ENCODE results near the gene KLHL30.
A peak's percentile ranks its signal among the peaks of the same experiment; 100 is the strongest.

KLHL30 gene, protein sequence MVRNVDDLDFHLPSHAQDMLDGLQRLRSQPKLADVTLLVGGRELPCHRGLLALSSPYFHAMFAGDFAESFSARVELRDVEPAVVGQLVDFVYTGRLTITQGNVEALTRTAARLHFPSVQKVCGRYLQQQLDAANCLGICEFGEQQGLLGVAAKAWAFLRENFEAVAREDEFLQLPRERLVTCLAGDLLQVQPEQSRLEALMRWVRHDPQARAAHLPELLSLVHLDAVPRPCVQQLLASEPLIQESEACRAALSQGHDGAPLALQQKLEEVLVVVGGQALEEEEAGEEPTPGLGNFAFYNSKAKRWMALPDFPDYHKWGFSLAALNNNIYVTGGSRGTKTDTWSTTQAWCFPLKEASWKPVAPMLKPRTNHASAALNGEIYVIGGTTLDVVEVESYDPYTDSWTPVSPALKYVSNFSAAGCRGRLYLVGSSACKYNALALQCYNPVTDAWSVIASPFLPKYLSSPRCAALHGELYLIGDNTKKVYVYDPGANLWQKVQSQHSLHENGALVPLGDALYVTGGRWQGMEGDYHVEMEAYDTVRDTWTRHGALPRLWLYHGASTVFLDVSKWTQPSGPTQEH

DNA sequence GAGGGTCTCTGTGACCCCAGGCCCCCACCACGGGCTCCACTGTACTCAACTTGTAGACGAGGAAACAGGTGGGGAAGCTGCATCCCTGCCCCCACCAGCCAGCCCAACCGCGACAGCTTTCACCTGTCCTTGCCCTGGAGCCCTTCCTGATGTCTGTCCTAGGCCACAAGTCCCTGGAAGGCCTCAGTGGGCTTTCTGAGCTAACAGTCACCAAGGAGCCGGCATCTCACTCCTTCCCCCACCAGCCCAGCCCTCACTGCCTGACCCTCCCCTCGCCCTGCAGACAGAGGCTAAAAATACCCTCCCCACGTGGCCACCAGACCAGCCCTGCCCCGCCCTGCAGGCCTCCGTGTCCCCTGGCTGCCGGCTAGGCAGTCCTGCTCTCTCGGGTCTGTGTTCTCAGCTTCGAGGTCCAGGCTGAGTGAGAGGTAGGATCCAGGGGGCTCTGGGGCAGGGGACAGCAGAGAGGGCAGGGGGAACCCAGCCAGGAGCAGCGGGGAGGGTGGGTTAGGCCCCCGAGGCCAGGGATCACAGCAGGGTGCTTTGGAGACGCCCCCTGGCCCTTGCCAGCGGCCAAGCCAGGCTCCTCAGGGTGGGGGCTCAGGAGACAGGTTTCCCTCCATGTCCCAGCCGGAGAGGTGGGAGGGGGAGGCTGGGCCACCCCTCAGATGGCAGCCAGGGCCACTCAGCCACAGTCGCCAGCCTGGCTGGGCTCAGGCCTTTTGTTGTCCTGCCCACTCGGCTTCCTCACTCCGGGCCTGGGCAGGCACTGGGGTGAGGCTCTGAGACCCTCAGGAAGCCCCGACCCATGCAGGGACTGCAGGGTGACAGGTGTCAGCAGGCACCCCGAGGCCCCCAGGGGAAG lies at the start of gene KLHL30:
KLHL30 (plus strand) TSS at position 338 of the 865 bp plus-strand sequence. CDS start 2,087 bp downstream, outside the sequence.
- no peak for DNase-seq

DNA sequence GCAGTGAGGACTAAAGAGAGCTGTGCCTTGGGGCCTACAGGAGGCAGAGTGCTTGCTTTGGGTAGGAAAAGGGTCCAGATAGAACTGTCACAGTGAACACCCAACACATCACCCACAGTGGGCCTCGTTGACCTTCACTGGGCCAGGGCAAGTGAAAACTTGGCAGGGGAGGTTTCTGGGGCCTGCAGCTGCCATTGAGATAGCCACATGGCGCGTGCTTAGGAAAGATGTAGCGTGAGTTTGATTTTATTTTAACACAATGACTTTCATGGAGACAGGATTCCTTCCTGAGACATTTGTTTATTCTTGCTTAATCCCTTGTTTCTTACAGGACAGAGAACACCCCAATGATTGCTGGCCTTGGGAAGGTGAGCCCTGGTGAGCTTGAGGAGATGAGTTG lies 47.6 kb upstream of the KLHL30 start:
- no peak for DNase-seq

DNA sequence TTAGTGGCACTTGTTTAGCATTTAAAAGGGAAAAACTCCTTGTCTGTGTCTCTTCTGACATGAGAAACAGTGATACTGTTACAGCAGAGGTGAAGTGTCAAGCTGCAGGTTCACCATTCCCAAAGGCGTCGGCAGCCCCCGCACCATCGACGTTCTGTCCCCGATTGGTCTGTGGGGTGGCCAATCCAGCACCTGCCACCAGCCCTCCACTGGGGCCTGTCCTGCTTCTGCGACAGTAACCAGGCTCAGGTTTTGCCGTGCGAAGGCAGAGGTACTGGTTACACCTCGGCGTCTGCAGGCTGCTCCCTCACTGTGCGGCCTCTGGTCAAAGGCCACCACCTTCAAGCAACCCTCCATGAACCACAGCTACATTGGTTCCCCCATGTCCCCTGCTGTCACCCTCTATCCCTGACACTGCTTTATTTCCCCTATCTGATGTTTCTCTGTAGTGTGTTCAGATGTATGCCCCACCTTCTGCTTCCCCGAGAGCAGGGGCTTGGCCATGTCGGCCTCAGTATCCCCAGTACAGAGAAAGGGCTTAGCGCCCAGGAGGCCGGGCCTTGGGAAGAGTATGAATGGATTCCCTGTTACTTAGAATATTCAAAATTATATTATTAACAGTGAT lies 46.9 kb upstream of the KLHL30 start:
- no peak for DNase-seq

DNA sequence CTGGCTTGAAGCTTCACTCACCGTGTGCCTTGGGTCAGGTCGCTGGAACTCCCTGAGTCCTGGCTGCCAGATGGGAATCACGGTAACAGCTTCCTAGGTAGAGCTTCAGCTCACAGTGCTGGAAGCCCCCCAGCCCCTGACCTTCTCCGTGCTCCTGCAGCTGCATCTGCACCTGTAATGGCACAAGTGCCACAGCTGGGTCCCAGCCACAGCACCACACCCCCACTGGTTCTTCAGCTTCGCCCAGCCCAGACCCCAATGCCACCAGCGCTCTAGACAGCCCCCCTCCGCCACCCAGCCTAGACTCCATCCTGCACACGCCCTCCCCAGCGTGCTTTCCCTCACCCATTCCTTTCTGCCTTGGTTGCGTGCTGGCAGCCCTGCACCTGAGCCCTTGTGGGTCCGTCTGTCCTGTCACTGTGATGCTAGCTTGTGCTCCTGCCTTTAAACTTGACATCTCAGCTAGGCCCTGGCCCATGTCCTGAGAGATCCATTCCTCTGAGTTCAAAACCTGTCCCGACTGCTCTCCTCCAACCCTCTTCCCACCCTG lies 45.9 kb upstream of the KLHL30 start:
- no peak for DNase-seq

DNA sequence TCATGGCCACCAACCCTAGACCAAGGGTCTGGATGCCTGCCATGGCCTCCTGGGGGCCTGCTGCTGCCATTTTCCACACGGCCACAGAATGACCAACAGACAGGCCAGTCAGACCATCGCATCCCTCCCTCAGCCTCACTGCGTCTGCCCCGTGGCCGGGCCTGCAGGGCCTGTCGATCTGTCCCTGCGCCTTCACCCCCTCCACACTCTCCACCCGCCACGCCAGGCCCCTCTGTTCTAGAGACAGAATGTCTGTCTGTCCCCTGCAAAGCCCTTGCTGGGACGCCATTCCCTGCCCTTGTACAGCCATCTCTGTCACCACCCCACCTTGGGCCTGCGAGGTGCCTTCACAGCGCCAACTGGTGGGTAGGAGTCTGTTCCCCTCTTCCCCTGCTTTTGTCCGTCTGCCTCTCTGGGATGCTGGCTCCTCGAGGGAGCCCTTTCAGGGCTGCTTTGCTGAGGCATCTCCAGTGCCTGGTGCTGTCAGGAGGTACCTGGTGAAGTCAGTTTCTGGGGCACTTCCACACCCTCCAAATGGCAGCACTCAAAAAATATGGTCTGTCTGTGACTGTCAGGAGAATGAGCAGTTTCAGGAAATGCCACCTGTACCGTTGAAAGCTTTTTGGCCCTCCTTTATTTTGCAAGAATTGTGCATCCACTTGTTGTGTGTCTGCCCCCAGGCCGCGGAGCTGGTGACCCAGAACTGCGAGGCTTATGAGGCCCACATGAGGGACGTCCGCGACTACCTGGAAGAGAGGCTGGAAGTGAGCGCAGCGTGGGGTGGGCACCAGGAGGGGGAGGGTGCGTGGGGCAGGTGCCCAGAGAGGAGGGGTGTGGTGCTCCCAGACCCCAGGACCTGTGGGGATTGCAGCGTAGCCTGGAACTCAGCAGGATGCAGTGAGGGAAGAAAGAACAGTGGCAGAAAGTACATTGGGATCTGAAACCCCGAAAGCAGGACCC lies 45.0 kb upstream of the KLHL30 start:
- DNase-seq, result no peak

DNA sequence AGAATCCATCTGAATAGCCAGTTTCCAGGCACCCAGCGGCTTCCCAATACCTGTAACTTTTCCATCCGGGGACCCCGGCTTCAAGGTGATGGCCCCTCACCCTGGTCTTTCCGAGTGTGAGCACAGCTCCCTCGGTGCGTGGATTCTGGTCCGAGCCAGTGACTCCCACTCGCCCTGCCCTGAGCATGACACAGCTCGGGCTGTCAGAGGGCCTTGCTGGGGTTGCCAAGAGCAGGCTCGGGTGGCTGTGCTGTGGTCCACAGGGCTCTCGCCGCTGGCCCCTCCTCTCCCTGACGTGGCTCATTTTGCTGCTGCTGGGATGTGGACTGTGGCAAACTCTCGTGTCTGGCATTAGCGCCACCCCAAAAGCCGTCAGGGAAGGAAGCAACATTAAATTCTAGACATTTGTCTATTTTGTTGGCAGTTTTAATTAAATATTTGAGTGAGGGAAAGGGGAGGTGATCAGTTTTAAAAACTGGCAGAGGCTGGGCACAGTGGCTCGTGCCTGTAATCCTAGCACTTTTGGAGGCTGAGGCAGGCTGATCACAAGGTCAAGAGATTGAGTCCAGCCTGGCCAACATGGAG lies 43.9 kb upstream of the KLHL30 start:
- no peak for DNase-seq

DNA sequence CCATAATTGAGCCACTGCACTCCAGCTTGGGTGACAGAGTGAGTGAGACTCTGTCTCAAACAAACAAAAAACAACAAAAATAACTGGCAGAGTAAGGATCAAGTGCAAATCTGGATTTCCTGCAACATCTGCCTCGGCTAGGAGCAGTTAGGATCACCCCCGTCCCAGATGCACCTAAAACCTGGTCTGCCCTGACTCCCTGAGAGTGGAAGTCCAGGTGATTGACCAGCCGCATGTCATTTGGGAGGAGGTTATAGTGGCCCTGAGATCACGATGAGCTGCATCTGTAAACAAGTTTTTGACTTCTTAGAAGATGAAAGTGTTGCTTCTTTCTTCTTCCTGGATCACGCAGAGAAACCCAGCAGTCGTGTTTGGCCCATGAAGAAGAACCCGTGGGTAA lies 43.3 kb upstream of the KLHL30 start:
- no peak for DNase-seq

DNA sequence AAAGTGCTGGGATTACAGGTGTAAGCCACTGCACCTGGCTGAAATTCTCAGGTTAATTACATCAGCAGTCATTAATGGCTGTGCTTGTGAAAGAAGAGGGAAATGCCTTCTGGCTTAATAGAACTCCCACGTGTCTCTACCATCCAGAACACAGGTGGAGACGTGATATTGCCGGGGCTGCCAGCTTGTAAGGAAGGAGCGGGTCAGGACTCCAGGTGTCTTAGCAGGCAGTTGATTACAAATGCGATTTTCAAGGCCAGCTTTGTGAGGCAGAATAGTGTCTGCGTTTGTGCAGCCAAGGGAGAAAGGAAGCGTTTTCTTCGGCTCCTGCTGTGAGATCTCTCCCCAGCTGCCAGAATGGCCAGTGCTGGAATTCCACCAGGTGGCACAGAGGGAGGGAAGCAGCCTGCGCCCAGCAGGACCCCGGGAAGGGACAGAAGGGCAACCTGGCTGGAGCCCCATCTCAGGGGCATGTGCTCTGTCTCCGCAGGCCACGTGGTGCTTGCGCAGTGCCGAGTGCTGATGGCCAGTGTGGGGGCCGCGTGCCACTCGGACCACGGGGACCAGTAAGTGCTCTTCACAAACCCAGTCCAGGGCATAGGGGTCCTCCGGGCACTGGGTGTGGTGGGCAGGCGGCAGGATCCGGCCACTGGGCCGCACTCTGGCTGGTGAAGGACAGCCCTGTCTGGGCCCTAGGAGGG lies 42.0 kb upstream of the KLHL30 start:
- no peak for DNase-seq

DNA sequence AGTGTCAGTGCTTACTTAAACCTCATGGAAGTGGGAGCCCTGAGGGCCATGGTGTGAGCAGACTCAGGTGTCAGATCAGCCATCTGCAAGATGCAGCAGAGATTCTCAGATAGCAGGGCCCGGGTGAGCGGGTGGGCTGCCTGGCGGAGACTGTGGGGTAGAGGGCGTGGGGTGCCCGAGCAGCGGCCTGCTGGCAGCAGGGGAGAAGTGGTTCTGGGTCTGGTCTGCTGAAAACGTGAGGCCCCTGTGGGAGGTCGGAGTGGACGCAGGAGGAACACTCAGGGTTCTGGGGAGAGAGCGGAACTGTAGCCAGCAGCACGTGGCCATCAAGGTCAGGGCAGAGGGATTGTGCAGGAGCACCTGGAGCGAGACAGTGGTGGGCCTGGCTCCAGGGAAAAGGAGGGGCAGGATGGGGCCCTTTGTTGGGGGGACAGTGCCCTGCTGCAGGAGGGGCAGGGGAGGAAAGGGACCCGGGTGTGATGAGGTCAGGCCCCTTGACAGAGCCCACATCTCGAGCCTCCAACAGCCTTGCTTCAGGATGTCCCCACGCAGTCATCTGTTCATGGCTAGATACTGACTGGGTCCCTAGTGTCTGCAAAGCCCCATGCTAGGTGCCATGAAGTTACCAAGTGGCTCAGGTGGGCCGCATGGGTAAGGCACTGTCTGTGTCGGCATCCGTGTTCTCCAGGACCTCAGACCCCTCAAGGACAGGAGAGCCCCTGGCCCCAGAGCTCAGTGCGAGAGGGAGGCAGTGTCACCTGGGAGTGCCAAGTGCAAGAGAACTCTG lies 41.1 kb upstream of the KLHL30 start:
- DNase-seq, result no peak

DNA sequence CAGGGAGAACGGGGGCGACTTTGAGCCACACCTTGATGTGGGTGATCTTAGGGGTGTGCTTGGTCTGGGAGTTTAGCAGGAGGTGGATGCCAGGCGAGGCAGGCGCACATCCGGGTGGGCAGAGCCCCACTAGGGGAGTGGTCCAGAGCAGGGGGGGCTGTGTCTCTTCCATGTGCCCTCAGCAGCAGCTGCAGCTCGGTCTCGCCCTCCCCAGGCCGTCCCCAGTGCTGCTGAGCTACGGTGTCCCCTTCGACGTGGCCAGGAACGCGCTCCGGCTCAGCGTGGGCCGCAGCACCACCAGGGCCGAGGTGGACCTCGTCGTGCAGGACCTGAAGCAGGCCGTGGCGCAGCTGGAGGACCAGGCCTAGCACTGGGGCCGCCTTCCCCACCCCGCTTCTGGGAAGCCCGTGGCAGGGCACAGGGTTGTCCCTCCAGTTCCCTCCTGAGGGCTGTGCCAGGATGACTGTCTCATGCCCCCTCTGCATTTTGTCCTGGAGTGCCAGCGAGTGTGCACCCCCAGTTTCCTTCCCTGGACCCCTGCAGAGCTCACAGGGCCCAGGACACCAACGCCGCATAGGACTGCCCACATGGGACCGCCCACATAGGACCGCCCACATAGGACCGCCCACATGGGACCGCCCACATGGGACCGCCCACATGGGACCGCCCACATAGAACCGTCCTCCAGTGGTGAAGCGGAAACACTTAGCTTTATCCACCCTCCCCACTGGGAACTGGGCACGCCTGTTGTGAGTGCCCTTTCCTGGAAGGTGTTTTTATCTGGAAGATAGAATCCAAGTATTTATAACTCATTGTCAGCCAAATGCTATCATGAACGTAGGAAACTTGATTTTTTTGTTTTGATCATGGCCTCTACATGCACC lies 40.2 kb upstream of the KLHL30 start:
- DNase-seq, result peak; percentile 54 to 65 (median 61)

DNA sequence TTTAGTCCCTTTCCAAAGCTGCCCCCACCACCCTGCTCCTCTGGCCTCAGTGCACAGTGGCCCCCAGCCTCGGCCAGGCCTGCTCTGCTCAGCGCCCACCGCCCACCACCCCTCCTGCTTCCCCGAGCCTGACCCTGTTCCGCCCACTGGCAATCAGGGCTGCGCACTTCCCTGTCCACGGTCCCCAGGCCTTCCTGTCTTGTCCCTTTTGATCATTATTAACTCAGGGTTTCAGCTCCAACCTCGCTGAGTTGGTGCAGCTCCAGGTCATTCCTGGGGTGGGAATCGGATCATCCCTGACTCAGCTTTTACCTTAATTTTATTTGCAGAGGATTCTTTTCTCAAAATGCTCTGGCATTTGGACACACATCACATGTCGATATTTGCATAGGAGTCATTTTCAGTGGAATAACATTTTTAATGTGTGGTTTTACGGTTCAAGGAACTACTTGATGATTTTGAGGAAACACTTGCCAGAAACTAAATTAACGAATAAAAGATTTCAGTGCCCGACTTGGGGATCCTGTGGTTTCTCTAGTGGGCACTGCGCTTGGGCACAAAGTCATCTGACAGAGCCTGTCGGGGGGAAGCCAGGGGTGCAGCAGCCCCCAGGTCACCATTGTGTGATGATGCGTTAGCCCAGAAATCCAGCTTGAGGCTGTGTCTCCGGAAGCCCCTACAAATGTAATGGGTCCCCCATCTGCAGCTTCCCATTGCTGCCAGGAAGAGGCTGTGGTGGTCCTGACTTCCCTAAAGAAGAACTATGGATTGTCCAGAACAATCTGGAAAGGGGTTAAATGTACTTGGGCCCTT lies 39.4 kb upstream of the KLHL30 start:
- DNase-seq, result peak; percentile 53 to 66 (median 57)

DNA sequence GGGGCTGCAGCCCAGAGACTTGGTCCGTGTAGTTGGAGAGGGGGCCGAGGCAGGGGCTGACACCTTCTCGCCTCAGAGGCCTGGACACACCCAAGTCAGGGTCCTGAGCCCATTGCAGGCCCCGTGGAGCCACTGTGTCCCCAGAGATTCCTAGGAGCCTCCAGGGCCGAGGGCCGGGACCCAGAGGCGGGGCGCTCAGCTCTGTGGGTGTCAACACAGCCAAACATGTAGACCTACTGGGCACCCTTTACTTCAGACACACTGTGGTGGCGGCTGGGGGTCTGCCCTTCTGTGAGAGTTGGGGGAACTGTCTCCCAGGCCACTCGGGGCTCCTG lies 38.8 kb upstream of the KLHL30 start:
- no peak for DNase-seq

DNA sequence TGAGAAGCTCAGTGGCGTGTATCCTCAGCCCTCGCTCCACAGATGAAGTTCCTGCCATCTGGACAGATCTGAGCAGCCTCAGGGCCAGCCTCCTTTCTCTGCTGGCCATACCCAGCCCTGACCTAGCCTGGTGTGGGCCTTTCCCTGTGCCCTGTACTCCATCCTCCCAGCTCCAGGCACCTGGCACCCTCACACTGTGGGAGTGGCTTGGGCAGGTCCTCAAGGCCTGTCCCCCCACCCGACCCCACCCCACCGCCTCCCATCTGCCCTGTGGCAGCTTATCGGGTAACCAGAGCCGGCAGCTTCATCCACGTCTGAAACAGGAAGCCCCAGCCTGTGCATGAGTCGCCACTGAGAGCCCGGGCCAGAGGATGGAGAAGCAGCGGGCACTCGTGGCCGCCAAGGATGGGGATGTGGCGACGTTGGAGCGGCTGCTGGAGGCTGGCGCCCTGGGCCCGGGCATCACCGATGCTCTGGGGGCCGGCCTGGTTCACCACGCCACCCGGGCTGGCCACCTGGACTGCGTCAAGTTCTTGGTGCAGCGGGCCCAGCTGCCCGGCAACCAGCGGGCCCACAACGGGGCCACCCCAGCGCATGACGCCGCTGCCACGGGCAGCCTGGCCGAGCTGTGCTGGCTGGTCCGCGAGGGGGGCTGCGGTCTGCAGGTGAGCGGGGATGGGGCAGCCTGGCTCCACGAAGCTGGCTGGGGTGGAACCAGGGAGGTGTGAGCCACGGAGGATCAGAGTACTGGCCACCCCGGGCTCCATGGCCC lies 38.2 kb upstream of the KLHL30 start, which contains the start of gene ESPNL:
ESPNL (plus strand) TSS at position 292 of the 772 bp plus-strand sequence; CDS start at position 372, 80 bp downstream.
- peak; percentile 23 to 38 (median 34) for DNase-seq

DNA sequence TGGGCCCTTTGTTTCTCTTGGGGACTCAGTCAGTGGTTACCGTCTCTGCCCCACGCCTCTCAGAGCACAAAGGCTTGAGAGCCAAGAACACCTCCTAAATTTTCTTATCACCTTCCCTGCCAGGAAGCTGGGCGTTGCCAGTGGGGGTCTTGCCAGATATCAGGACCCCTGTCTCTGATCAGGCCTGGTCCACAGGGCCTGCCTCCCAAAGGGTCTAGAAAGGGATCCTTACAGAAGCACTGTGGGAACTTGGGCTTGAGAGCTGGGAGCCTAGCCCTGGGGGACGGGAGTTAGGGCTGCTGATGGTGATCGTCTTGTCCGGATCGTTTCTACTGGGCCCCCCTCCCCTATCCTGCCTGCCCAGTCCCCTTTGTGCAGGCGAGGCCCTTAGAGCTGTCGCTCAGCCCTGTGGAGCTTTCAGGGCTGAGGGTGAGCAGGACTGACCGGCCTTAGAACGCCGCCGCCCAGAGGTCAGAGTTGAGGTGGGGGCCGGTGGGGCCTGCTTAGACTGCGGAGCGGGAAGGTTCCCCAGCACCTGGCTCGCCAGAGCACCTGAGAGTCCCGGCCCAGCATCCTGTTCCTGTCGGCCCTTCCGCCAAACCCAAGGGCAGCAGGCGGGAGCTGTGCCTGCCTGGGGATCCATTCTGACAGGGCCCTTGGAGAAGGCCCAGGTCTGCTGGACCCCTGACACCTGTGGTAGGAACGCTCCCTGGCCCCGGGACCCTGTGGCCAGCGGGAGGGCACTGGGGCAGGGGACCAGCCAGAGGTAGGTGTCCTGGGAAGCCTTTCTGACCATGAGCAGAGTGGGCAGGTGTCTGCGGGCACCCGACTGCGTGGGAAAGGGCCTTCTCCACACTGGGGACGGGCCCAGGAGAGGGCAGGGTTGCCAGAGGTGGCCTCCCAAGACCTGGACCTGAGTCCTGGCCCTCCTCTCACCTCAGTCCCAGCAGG lies 37.4 kb upstream of the KLHL30 start:
- no peak for DNase-seq
